ENCODE measurements around the gene UNC79.

The UNC79 gene

GRCh38 chr14:93665169-93665568, 234.4 kb downstream of the UNC79 start:
- no peak overlapping the region for H3K4me3 ChIP-seq (replicated peaks; ENCODE audit: low read depth, low read length)
- no peak for TF ChIP-seq CTCF (IDR thresholded peaks at IDR 0.05; ENCODE audit: low read length, missing control alignments)
- DNase-seq (ENCODE audit: low read depth), result no peak

- DNase-seq (ENCODE audit: low read depth), result no peak
- TF ChIP-seq CTCF (IDR thresholded peaks at IDR 0.05; ENCODE audit: low read length, missing control alignments), result no peak
- H3K4me3 ChIP-seq (replicated peaks; ENCODE audit: low read depth, low read length), result no peak overlapping the region
These were observed 238.9 kb downstream of the UNC79 start for GRCh38 chr14:93669632-93670031.

GRCh38 chr14:93674343-93674742, 243.6 kb downstream of the UNC79 start:
- DNase-seq (ENCODE audit: low read depth), result no peak
- no peak overlapping the region for H3K4me3 ChIP-seq (replicated peaks; ENCODE audit: low read depth, low read length)
- TF ChIP-seq CTCF (IDR thresholded peaks at IDR 0.05; ENCODE audit: low read length, missing control alignments), result no peak

- TF ChIP-seq CTCF (IDR thresholded peaks at IDR 0.05; ENCODE audit: low read length, missing control alignments), result no peak
- no peak overlapping the region for H3K4me3 ChIP-seq (replicated peaks; ENCODE audit: low read depth, low read length)
- no peak for DNase-seq (ENCODE audit: low read depth)
These were observed 244.9 kb downstream of the UNC79 start for GRCh38 chr14:93675651-93676050.

GRCh38 chr14:93676416-93676958, 245.7 kb downstream of the UNC79 start:
- TF ChIP-seq CTCF (IDR thresholded peaks at IDR 0.05; ENCODE audit: low read length, missing control alignments), result no peak
- no peak overlapping the region for H3K4me3 ChIP-seq (replicated peaks; ENCODE audit: low read depth, low read length)
- DNase-seq (ENCODE audit: low read depth), result no peak

- TF ChIP-seq CTCF (IDR thresholded peaks at IDR 0.05; ENCODE audit: low read length, missing control alignments), result no peak
- no peak overlapping the region for H3K4me3 ChIP-seq (replicated peaks; ENCODE audit: low read depth, low read length)
- no peak for DNase-seq (ENCODE audit: low read depth)
These were observed 251.7 kb downstream of the UNC79 start for GRCh38 chr14:93682459-93682858.

GRCh38 chr14:93683226-93683625, 252.5 kb downstream of the UNC79 start:
- DNase-seq (ENCODE audit: low read depth), result no peak
- no peak for TF ChIP-seq CTCF (IDR thresholded peaks at IDR 0.05; ENCODE audit: low read length, missing control alignments)
- H3K4me3 ChIP-seq (replicated peaks; ENCODE audit: low read depth, low read length), result no peak overlapping the region
